MCF 10A (cell line): ENCODE measurements around the gene TEX44. TPM values are rescaled to one million over a fixed set of nuclear protein-coding genes. Genes with fewer than 3 reads are reported as not detected.
A peak's percentile ranks its signal among the peaks of the same experiment; 100 is the strongest.

Experiments
- BruUV-seq: library from RNA; stranded (reverse); fragments of 400-500 nt; replicated peaks from 2 replicates; lab custom pipeline; 2021; lab: Mats Ljungman, UMichigan
- CTCF ChIA-PET: fragments of 300-600 bp; sonication (Branson Sonifier 250); formaldehyde crosslinking; extraction: SDS; loops from one replicate; lab custom pipeline; 2021; ENCODE audit warnings: antibody characterized with exemption, inconsistent platforms; lab: Yijun Ruan, JAX
- POLR2A ChIA-PET: fragments of 300-600, 350-650 bp; sonication (Branson Sonifier 250); formaldehyde crosslinking; extraction: SDS; loops from one replicate; lab custom pipeline; 2020; ENCODE audit warnings: antibody characterized with exemption, inconsistent platforms; lab: Yijun Ruan, JAX
- DNase-seq: peaks from one replicate; pipeline ENCODE4 v3.0.0-alpha.2; 2018; ENCODE audit not compliant: unreplicated experiment
- H3K27ac Mint-ChIP-seq: one replicate; pipeline ENCODE4 v1.8.0; 2022; ENCODE audit warnings: mild to moderate bottlenecking, low read depth, mixed read lengths; ENCODE audit not compliant: unreplicated experiment
- H3K27me3 Mint-ChIP-seq: one replicate; pipeline ENCODE4 v1.8.0; 2022; ENCODE audit warnings: mixed read lengths; ENCODE audit not compliant: insufficient read depth, unreplicated experiment
- H3K36me3 Mint-ChIP-seq: one replicate; pipeline ENCODE4 v1.8.0; 2022; ENCODE audit warnings: mild to moderate bottlenecking, moderate library complexity, mixed read lengths; ENCODE audit not compliant: insufficient read depth, unreplicated experiment
- H3K4me1 Mint-ChIP-seq: one replicate; pipeline ENCODE4 v1.8.0; 2022; ENCODE audit warnings: mixed read lengths; ENCODE audit not compliant: insufficient read depth, unreplicated experiment
- H3K4me3 Mint-ChIP-seq: one replicate; pipeline ENCODE4 v1.8.0; 2022; ENCODE audit warnings: mild to moderate bottlenecking, moderate library complexity, mixed read lengths; ENCODE audit not compliant: unreplicated experiment
- H3K9me3 Mint-ChIP-seq: one replicate; pipeline ENCODE4 v1.8.0; 2022; ENCODE audit warnings: mixed read lengths; ENCODE audit not compliant: unreplicated experiment
- CTCF ChIP-seq: fragments of 200-600 bp; IDR thresholded peaks from one replicate; pipeline ENCODE4 v1.8.0; 2022; ENCODE audit warnings: antibody characterized with exemption, mild to moderate bottlenecking; ENCODE audit not compliant: unreplicated experiment
- intact Hi-C: fragments of 100-400 bp; cut with micrococcal nuclease; formaldehyde crosslinking; loops from 2 replicates; pipeline ENCODE4 v1.14.1; 2022
- total RNA-seq: library from RNA; stranded (reverse); gene quantifications from 2 replicates; pipeline ENCODE4 v1.2.3, GENCODE V29; 2022

The TEX44 gene
- total RNA-seq, 1 experiment from 2014 or later: not detected

GRCh38 chr2:231612456-231613330 is 20.0 kb downstream of the TEX44 start:
- BruUV-seq: no TSS peak
- Mint-ChIP-seq H3K4me1 (peaks cover 41% of the 10 kb centered on the region), H3K36me3 (peaks cover 6% of the 10 kb centered on the region), H3K27ac (peak overlapping the region; percentile 92), H3K4me3 (peak overlapping the region; percentile 71), H3K9me3 (no peaks in the 10 kb centered on the region), H3K27me3 (no peaks in the 10 kb centered on the region)
- CTCF ChIA-PET: interaction anchor here (0.6 to 5.5 kb wide), 21 partner anchors 10 to 173 kb away, joined by 3 to 216 read pairs (median 5); partner anchors contain the start of gene PTMA
- peak; percentile 95 for DNase-seq
- POLR2A ChIA-PET: interaction anchor here (0.7 to 4.7 kb wide), 23 partner anchors 8 to 169 kb away, joined by 3 to 73 read pairs (median 5); partner anchors contain the start of genes NCL, PDE6D and PTMA
- intact Hi-C loops: loop anchor here (1.0 kb wide), 3 partner anchors 30 to 103 kb away; no protein-coding TSS in a partner anchor
- TF ChIP-seq CTCF: peak; percentile 95

GRCh38 chr2:231613331-231613662 is 20.6 kb downstream of the TEX44 start:
- peaks cover 6% of the 10 kb centered on the region for H3K36me3 Mint-ChIP-seq
- no peak for DNase-seq
- no peaks in the 10 kb centered on the region for H3K27me3 Mint-ChIP-seq
- ChIA-PET POLR2A (interaction anchor here (0.9 to 4.7 kb wide), 14 partner anchors 9 to 173 kb away, joined by 3 to 73 read pairs (median 6); partner anchors contain the start of genes COPS7B, NCL and PTMA), CTCF (interaction anchor here (0.6 to 5.5 kb wide), 18 partner anchors 10 to 181 kb away, joined by 3 to 216 read pairs (median 5); no protein-coding TSS in a partner anchor)
- peak overlapping the region; percentile 71 for H3K4me3 Mint-ChIP-seq
- H3K27ac Mint-ChIP-seq: peak overlapping the region; percentile 92
- intact Hi-C loops: no loop called here
- no peak for TF ChIP-seq CTCF
- BruUV-seq: no TSS peak
- peaks cover 43% of the 10 kb centered on the region for H3K4me1 Mint-ChIP-seq
- H3K9me3 Mint-ChIP-seq: no peaks in the 10 kb centered on the region

GRCh38 chr2:231613663-231614558 is 21.2 kb downstream of the TEX44 start:
- TF ChIP-seq CTCF: no peak
- H3K36me3 Mint-ChIP-seq: peaks cover 6% of the 10 kb centered on the region
- H3K9me3 Mint-ChIP-seq: no peaks in the 10 kb centered on the region
- H3K4me3 Mint-ChIP-seq: peak overlapping the region; percentile 71
- intact Hi-C loops: no loop called here
- H3K4me1 Mint-ChIP-seq: peaks cover 43% of the 10 kb centered on the region
- CTCF ChIA-PET: interaction anchor here (0.6 to 5.5 kb wide), 16 partner anchors 9 to 181 kb away, joined by 3 to 216 read pairs (median 5); no protein-coding TSS in a partner anchor
- H3K27ac Mint-ChIP-seq: peak overlapping the region; percentile 92
- POLR2A ChIA-PET: interaction anchor here (0.6 to 4.7 kb wide), 17 partner anchors 10 to 936 kb away, joined by 3 to 73 read pairs (median 4); partner anchors contain the start of genes COPS7B, NCL and PTMA
- DNase-seq: peak; percentile 86
- H3K27me3 Mint-ChIP-seq: no peaks in the 10 kb centered on the region
- no TSS peak for BruUV-seq
